HG02885 (cell line): ENCODE data around the gene BAIAP3.
A peak's percentile ranks its signal among the peaks of the same experiment; 100 is the strongest.

Experiments
- ATAC-seq: cut with Tn5 transposase; IDR thresholded peaks from one replicate; pipeline ENCODE4 v1.9.1; 2021; ENCODE audit warnings: mild to moderate bottlenecking; ENCODE audit not compliant: unreplicated experiment, poor library complexity

Gene BAIAP3

DNA sequence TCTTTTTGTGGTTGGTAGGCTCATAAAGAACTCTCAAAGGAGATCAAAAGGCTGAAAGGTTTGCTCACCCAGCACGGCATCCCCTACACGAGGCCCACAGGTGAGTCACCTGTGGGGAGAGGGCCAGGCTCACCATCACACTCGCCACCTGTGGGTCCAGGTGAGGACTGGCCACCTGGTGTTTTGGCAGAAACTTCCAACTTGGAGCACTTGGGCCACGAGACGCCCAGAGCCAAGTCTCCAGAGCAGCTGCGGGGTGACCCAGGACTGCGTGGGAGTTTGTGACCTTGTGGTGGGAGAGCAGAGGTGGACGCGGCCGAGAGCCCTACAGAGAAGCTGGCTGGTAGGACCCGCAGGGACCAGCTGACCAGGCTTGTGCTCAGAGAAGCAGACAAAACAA is 29.4 kb downstream of the BAIAP3 start:
- ATAC-seq, result no peak

DNA sequence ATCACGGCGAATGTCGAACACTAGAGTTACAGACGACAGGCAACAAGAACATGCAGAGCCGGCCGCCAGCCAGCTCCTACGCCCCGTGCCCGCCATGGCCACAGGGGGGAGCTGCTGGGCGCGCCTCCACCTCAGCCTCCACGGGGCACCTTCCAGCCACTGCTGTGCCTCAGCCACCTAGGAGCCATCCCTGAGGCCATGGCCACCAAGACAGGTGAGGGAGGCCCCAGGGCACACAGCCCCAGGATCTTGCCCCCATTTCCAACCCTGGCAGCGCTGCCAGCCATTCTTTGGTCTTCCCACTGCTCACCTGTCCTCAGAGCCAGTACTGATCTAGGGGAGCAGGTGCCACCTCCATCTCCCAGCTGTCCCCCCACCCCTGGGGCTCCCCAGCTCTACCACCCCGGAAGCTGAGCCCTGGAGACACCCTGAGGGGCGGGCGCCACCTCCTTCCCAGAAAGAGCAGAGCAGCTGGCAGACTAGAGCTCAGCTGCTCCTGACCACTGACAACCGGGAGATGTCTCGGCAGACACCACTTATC is 30.1 kb downstream of the BAIAP3 start:
- ATAC-seq, result peak; percentile 54

DNA sequence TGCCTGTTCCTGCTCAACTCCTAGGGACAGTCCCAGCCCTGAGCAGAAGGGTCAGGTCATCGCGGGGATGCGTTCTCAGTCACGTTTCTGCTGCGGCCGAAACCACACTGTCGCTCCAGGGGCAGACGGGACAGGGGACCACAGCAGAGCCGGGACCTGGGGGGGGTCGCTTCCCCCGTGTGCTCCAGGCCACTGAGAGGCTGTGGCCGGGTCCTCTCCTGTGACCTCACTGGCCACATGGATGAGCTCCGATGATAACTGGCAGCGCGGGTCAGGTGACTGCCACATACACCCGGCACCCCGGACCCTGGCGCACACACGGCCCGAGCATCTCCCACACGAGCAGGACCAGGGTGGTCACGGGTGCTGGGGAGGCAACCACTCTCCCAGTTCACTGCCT is 31.1 kb downstream of the BAIAP3 start:
- ATAC-seq, result no peak

DNA sequence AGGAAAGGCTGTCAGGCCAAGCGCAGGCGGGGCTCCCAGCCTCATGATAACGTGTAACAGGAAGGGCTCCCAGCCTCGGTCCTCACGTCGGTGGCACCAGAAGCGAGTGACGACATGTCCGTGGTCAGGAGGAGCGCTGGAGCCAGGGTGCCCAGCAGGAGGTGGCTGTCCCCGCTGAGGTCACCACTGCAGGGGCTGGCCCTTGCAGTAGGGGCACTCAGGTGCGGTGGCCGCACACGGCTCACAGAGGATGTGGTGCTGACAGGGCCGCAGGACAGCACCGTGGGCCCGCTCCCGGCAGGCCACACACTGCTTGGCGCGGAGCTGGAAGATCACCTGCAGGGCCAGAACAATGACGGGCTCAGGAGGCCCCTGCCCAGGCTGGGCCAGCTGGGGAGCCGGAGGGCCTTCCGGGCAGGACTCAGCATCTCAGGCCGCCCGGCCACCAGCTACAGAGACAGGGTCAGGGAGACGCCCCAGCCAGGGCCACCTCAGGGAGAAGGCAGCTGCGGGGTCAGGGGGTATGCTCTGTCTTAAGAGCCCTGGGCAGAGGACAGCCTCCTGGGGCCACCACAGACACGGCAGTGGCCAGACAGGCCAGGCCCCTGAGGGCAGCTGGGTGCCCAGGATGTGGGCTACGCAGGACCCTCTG is 32.7 kb downstream of the BAIAP3 start:
- ATAC-seq, result no peak

DNA sequence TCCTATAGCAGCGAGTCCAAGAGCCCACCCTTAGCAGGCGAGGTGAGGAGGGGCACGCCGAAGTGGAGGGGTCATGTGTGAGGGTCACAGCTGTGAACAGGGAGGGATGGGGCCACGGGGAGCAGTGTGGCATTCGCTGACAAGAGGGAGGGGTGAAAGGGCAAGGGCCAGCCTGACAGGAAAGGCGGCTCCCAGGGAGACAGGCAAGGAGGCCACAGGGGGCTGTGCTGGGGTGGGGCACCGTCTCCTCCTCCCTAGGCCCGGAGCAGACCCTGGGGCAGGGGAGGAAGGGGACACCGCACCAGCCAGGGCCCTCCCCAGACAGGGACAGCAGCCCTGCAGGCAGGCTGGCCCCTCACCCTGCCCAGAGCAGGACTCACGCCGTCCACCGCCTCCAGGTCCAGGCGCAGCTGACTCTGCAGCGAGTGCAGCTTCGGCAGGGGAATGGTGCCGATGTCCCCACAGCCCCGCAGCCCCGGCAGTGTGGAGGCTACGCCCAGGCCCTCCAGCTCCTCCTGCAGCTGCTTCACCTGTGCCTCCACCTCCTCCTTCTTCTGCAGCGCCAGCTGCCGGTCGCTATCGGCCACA is 33.4 kb downstream of the BAIAP3 start:
- no peak for ATAC-seq

DNA sequence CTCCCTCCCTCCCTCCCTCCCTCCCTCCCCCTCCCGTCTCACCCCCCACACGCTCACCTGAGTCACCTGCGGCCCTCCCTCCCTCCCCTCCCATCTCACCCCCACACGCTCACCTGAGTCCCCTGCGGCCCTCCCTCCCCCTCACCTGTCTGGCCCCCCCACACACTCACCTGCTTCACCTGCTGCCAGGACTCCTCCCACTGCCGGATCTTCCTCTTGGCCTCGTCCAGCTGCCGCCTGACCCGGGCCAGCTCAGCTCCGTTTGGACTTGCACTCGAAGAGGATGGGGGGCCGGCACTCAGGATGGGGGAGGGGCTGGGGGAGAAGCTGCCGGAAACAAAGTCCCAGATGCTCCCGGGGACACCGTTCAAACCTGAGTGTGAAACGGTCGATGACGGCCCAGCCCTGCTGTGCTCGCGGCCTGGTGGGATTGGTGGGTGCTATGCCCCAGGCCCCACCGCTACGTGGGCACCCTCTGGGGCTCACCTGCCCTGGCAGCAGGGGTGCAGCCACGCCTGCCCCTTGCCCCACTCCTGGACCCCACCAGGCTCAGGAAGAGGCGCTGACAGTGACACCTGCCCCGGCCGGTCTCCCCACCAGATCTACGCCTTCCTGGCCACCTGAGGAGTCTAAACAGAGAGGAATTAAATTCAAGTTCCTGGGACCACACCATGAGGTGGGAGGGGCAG is 34.2 kb downstream of the BAIAP3 start:
- ATAC-seq, result no peak

DNA sequence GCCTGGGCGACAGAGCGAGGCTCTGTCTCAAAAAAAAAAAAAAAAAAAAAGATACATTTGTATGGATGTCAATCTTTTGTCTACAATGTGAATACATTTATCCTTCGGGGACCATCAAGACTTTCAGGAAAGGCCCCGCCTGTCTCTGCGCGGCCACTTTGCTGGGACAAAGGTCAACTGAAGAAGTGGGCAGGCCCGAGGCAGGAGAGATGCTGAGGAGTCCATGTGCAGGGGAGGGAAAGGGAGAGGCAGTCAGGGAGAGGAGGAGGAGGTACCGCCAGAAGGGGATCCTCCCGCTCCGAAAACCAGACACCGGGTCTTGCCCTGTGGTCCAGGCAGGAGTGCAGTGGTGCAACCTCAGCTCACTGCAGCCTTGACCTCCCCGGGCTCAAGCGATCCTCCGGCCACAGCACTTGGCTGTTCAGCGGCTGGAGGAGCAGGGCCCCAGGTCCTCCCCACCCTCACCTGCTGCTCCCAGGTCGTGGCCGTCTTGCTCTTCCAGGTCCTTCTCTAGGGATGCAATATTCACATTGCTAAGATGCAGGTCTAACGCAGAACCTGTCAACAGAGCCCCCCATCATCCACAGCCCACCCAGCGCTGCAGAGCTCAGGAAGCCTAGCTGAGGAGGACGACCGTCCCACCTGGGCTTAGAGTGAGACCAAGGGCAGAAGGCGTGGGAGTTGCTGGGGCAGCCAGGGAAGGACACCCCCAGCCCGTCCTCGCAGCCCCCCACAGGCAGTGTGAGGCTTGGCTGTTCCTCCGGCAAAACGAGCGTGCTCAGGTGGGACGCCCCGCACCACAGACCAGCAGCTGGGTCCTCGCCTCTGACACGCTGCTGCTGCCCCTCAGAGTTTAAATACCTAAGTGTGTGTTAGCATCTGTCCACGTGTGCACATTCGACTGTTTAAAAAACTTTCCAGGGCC is 37.9 kb downstream of the BAIAP3 start:
- ATAC-seq, result no peak

DNA sequence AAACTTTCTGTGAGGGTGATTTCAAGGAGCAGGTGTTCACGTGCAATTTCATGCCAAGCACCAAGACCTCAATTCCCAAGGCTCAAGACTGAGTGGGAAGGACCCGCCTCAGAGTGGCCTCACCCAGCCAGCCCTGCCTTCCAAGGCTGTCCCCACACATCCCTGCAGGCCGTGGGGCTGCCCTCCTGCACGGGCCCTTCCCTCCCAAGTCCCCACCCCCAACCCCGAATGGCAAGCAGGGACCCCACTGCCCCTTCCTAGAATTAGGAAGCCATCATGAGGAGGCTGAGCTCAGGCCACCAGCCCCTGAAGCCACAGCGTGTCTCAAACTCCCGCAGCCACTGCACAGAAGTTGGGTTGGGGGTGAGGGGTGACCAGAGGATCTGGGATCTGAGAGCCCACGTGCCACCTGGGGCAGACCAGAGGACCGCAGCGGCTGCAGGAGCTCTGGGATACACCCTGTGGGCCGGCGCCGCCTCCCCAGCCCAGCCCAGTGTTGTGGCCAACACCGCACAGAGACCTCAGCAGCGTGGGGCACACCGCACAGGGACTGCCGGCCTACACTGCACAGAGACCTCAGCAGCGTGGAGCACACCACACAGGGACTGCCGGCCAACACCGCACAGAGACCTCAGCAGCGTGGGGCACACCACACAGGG is 39.0 kb downstream of the BAIAP3 start:
- no peak for ATAC-seq

DNA sequence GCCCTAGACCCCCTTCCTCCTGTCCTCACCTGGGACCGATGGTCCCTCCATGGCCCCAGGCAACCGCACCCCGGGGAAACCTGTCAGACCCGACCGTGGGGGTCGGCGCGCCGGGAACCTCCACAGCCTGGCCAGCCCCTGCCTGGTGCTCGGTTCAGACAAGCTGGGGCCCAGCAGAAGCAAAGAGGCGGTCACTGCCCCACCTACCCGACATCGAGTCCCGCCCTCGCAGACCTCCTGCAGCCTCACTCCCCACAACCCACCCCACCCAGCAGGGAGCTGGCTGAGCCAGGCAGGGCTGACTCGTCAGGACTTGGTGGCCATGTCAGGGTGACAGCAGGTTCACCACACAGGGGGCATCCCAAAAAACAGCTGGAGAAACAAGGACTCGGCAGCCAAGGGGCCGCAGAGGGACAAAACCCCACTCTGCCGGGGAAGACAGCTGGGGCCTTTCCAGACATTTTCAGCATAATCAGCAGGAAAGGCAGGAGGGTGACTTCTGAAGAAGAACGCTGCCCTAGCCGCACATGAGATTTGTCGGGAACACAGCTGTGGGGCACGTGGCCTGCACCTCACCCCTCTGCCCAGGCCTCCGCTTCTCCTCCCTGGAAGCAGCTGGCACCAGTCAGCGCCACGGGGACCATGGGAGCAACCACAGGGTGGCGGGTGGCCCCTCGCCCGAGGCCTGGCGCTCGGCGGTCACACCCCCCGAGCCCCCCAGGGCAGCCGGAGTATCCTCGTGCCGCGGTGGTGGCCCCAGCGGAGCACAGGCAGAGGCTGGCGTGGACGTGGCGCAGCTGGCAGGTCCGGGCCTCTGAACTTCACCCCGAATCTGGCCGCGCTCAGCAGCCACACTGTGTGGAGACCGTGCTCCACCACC is 41.2 kb downstream of the BAIAP3 start:
- ATAC-seq, result no peak

DNA sequence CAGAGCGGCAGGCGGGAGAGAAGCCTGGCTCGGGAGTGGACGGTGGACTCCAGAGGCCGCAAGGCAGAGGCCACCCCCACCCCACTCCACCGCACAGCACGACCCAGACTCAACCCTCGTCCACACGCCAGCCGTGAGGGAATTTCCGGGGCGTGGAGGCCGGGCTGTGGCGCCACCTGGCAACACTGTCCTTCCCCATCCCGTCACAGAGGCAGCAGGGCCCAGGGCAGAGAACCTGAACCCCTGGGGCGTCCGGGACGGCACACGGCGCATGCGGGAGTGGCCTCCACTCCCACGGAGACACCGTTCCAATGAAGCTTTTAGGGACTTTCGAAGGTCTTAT is 41.8 kb downstream of the BAIAP3 start:
- ATAC-seq, result no peak

DNA sequence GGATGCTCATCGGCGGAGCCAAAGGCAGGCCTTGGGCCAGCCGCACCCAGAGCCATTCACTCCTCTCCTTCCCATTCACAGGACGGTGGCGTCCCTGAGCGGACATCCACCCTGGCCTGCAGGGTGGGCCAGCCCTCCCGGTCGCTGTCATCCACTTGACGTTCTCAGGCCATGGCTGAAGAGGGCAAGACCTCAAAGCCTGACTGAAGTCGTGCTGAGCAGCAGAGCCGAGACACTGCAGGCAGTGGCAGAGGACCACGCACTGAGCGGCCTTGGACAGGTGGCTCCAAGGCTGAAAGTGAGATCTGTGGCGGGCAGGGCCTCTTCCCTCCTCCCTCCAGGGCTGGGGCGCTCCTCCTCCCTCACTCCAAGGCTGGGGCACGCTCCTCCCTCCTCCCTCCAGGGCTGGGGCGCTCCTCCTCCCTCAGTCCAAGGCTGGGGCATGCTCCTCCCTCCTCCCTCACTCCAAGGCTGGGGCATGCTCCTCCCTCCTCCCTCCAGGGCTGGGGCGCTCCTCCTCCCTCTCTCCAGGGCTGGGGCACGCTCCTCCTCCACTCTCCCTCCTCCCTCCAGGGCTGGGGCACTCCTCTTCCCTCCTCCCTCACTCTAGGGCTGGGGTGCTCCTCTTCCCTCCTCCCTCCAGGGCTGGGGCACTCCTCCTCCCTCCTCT is 42.4 kb downstream of the BAIAP3 start:
- no peak for ATAC-seq

DNA sequence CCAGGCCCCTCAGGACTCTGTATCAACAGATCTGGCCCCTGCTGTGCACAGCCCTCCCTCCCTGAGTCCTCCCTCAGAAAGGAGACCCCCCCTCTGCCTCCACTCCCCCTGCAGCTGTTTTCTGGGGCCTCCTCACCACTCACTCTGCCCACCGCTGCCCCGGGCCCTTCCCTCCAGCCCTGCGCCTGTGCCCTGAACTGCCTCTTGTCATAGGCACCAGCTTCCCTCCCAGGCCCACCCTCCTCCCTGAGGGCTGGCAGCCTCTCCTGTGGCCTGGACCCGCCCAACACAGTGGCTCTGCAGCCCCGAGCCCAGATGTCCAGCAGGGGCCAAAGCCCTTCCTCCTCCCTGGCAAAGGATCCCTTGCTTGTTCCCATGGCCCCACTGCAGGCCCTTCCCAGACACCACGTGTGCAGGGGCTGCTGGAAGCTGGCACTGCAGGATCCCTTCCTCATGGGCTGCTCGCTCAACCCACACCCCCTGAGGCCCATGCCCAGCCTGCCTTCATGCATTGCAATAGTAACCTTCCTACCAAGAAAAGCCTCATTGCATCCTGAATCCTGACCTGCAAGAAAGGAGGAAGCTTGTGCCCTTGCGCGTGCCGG is 44.1 kb downstream of the BAIAP3 start:
- no peak for ATAC-seq

DNA sequence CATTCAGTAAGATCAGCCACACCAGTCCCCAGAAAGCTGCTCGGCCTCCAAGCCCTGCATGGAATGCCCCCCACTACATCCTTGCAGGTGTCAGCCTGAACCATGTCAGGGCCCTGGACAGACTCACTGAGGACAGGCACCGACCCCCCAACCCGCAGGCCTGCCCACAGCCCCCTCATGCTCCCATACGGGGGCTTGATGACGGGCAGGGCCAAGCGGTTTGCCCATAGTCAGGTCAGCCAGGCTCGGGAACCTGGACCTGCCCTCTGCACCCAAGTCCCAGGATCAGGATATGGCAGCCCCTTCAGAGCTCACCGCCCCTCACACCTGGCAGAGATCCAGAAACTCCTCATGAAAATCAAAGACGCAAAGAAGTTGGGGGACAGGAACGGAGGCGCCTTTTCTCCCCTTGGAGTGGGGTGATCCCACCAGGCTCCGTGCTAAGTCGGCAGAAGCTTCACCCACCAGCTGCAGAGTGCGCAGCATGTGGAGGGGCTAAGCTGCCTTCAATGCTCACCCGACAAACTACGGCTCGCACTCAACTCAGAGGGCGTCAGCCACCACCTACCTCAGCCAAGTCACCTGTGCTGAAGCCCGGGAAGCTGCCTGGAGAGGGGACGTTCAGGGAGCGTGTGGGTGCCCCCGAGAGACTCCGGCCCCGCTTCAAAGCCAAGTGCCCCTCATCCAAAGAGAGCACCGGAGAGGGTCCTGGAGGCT is 44.8 kb downstream of the BAIAP3 start:
- ATAC-seq, result no peak

DNA sequence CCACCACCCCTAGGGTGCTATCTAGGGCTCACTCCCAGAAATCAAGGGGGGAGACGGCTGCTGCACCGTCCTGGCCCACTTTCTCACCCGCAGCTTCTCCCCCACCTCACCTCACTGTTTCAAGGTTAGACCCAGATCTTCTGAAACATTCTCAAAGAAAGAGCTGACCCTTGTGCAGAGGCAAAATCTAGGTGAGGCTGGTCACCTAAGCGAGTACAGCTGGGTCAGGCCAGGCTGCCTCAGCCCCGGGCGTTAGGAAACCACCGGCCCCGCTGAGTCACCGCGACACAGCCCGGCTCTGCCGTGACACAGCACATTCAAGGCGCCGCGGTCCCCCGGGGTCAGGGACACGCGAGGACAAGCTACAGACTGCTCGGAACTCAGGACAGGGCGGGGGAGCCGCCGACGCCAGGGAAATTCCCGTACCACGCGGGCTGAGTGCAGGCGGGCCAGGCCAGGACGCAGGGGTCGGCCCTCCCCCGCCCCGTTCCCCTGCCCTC is 45.4 kb downstream of the BAIAP3 start:
- ATAC-seq, result peak; percentile 43

DNA sequence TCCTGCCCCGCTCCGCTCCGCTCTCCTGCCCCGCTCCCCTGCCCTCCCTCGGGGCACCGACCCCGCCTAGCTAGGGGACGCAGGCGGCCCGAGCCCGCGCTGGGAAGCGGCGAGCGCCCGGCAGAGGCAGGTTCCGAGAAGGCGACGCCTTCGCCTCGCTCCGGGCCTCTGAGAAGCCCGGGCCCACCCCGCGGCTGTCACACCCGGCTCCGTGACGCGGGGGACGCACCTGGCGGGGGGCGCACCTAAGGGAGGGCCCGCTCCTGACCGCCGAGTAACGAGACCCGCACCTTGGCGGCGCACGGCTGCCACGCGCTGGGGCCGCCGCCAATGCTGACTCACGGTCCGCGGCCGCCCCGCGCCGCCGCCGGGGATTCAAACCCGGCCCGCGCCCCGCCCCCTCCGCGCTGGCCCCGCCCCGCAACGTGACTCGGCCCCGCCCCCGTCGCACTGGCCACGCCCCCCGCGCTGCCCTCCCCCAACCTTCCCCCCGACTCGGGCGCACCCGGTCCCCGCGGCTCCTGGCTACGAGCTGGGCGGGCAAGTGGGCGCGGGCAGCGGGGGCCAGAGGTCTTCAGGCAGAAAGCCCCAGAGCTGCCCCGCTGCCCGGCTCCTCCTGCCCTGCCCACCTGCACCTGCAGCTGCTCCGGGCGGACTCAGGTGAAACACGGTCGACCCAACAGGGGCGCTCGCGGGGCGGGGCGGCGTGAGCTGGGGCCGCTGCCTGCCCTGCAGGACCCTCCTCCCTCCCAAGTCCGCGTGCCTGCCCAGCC is 46.0 kb downstream of the BAIAP3 start:
- peak; percentile 48 for ATAC-seq

DNA sequence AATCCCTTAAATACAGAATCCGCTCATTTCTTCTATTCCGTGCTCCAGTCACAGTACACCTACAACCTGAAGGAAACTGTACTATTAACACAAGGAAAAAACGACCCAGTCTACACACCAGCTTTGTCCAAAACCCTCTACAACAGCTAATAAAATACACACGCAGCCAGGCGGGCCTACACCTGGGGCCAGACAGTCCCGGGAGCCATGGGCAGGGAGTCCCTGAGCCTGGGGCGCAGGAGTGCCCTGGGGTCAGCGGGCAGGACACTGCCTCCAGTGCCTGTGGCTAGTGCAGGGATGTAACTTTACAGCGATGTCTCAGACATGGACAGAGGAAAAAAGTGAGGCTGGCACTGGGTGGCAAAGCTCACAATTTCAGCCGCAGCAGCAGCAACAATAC is 46.8 kb downstream of the BAIAP3 start:
- ATAC-seq, result no peak
